HFFc6 (cell line): Measurements from ENCODE around the gene TBC1D2B. TPM values are rescaled to one million over a fixed set of nuclear protein-coding genes. Genes with fewer than 3 reads are reported as not detected.

ENCODE experiments used
- DNase-seq: peaks from one replicate; pipeline ENCODE4 v3.0.0-alpha.2; 2018
- H3K27ac Mint-ChIP-seq: 2 replicates; pipeline ENCODE4 v1.8.0; 2020; ENCODE audit warnings: mild to moderate bottlenecking, mixed read lengths
- H3K27me3 Mint-ChIP-seq: 2 replicates; pipeline ENCODE4 v1.8.0; 2021; ENCODE audit warnings: mild to moderate bottlenecking, moderate library complexity, mixed read lengths; ENCODE audit not compliant: insufficient read depth
- H3K36me3 Mint-ChIP-seq: 2 replicates; pipeline ENCODE4 v1.8.0; 2021; ENCODE audit warnings: low read depth, mixed read lengths
- H3K4me1 Mint-ChIP-seq: 2 replicates; pipeline ENCODE4 v1.8.0; 2020; ENCODE audit warnings: low read depth, mixed read lengths
- H3K4me3 Mint-ChIP-seq: 2 replicates; pipeline ENCODE4 v1.8.0; 2020; ENCODE audit warnings: mild to moderate bottlenecking, moderate library complexity, mixed read lengths
- H3K9me3 Mint-ChIP-seq: 2 replicates; pipeline ENCODE4 v1.8.0; 2020; ENCODE audit warnings: mild to moderate bottlenecking, mixed read lengths
- CTCF ChIP-seq: fragments of 200-600 bp; sonication (generic); IDR thresholded peaks from 2 replicates; pipeline ENCODE4 v1.5.0; 2021; ENCODE audit warnings: antibody characterized with exemption, mild to moderate bottlenecking
- total RNA-seq, 6 experiments: library from RNA; stranded (reverse); fragmentation: NEBNext Ultra II Directional; extraction: Animal tissue kit (Norgen Biotek cat#: 25700); gene quantifications; 2 replicates in 1 of 6; 3 replicates in 5 of 6; pipeline ENCODE4 v1.2.3, GENCODE V29; 2021

The TBC1D2B gene
- total RNA-seq, 6 experiments from 2014 or later: 34.1 to 42.5 (median 38.0) TPM

DNA sequence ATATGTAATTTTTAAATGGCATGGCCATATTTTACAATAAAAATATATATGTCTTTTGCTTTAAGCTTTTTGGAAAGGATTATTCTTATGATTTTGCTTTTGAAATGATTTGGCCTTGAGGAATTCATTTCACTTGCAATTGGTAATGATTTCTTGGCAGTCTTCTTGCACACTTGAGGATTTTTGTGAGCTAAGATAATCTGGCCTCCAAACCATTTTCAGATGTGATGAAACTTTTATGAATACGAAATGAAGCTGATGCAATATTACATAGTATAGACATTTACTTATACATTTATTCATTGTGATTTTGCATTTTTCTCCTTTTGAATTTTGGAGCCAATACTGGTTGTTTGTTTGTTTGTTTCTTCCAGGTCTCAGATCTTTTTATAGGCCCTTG is 8.4 kb upstream of the TBC1D2B start:
- no peak for TF ChIP-seq CTCF
- H3K27ac Mint-ChIP-seq: no peak overlapping the region
- peaks cover 6% of the 10 kb centered on the region for H3K27me3 Mint-ChIP-seq
- no peak for DNase-seq
- peaks cover 8% of the 10 kb centered on the region for H3K4me1 Mint-ChIP-seq
- H3K9me3 Mint-ChIP-seq: no peaks in the 10 kb centered on the region
- H3K36me3 Mint-ChIP-seq: no peaks in the 10 kb centered on the region
- H3K4me3 Mint-ChIP-seq: no peak overlapping the region

- Mint-ChIP-seq H3K36me3 (no peaks in the 10 kb centered on the region), H3K27ac (no peak overlapping the region), H3K4me1 (peaks cover 8% of the 10 kb centered on the region), H3K4me3 (no peak overlapping the region), H3K9me3 (no peaks in the 10 kb centered on the region), H3K27me3 (peaks cover 3% of the 10 kb centered on the region)
- DNase-seq: no peak
- TF ChIP-seq CTCF: no peak
Measured at GRCh38 chr15:78084449-78084750, 6.9 kb upstream of the TBC1D2B start.

DNA sequence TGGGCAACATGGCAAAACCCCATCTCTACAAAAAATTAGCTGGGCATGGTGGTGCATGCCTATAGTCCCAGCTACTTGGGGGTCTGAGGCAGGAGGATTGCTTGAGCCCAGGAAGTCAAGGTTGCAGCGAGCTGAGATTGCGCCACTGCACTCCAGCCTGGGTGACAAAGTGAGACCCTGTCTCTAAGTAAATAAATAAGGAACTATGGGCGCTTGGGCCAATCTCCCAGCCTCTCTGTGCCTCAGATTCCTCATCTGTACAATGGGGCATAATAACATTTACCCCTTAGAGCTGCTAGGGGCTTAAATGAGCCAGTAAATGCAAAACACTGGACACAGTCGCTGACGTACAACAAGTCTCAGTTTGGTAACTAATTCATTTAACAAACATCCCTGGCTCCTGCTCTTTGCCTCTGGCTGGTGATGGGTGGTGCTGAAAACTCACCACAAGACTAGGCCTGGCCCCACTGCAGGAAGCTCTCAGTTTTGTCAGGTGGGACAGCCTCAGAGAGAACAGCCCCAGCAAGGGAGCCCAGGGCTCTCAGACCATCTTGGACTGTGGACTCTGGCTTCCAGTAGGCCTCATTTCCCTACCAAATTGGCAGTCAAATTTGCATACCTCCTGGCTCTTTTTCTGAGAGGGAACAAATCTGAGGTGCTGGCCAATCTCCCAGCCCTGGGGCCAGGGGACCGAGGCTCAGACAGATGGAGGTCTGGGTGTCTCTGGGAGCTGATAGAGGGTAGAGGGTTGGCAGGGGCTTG is 6.4 kb upstream of the TBC1D2B start:
- peaks cover 3% of the 10 kb centered on the region for H3K27me3 Mint-ChIP-seq
- H3K36me3 Mint-ChIP-seq: no peaks in the 10 kb centered on the region
- DNase-seq: no peak
- TF ChIP-seq CTCF: no peak
- H3K27ac Mint-ChIP-seq: no peak overlapping the region
- no peaks in the 10 kb centered on the region for H3K9me3 Mint-ChIP-seq
- H3K4me1 Mint-ChIP-seq: peaks cover 8% of the 10 kb centered on the region
- H3K4me3 Mint-ChIP-seq: no peak overlapping the region

GRCh38 chr15:78083186-78083585 is 5.7 kb upstream of the TBC1D2B start:
- no peak overlapping the region for H3K4me3 Mint-ChIP-seq
- no peaks in the 10 kb centered on the region for H3K9me3 Mint-ChIP-seq
- no peaks in the 10 kb centered on the region; the same call in 1 of the 2 replicates for H3K27me3 Mint-ChIP-seq
- DNase-seq: no peak
- H3K36me3 Mint-ChIP-seq: no peaks in the 10 kb centered on the region
- H3K27ac Mint-ChIP-seq: no peak overlapping the region
- TF ChIP-seq CTCF: no peak
- H3K4me1 Mint-ChIP-seq: peaks cover 9% of the 10 kb centered on the region

GRCh38 chr15:78082743-78083110 is 5.2 kb upstream of the TBC1D2B start:
- Mint-ChIP-seq H3K27ac (no peak overlapping the region), H3K27me3 (no peaks in the 10 kb centered on the region; the same call in 1 of the 2 replicates), H3K9me3 (no peaks in the 10 kb centered on the region), H3K36me3 (no peaks in the 10 kb centered on the region), H3K4me3 (no peak overlapping the region), H3K4me1 (peaks cover 14% of the 10 kb centered on the region)
- no peak for DNase-seq
- TF ChIP-seq CTCF: no peak
